ENCODE data around the gene GPR37.

The GPR37 gene

GRCh38 chr7:124764051-124764846 is 1.3 kb downstream of the GPR37 start:
- no peak overlapping the region for H3K4me3 ChIP-seq (ENCODE audit: control insufficient read depth, low read depth, low read length)
- TF ChIP-seq CTCF (conservative IDR thresholded peaks at IDR 0.05; ENCODE audit: control insufficient read depth, insufficient read depth, low read depth, low read length): no peak

GRCh38 chr7:124762611-124763143 is 2.9 kb downstream of the GPR37 start:
- no peak for DNase-seq (ENCODE audit: low read depth)
- no peak overlapping the region for H3K4me3 ChIP-seq (ENCODE audit: control insufficient read depth, low read depth, low read length)
- no peak for TF ChIP-seq CTCF (conservative IDR thresholded peaks at IDR 0.05; ENCODE audit: control insufficient read depth, insufficient read depth, low read depth, low read length)

More at GRCh38 chr7:124764051-124764846, 1.3 kb downstream of the GPR37 start:
- DNase-seq (ENCODE audit: low read depth): no peak

- no peak overlapping the region for H3K4me3 ChIP-seq (ENCODE audit: control insufficient read depth, low read depth, low read length)
- TF ChIP-seq CTCF (conservative IDR thresholded peaks at IDR 0.05; ENCODE audit: control insufficient read depth, insufficient read depth, low read depth, low read length): no peak
- no peak for DNase-seq (ENCODE audit: low read depth)
Measured at GRCh38 chr7:124761164-124761715, 4.4 kb downstream of the GPR37 start.

- no peak for TF ChIP-seq CTCF (conservative IDR thresholded peaks at IDR 0.05; ENCODE audit: control insufficient read depth, insufficient read depth, low read depth, low read length)
Measured at GRCh38 chr7:124758327-124758726, 7.3 kb downstream of the GPR37 start.

GRCh38 chr7:124754576-124755268 is 10.9 kb downstream of the GPR37 start:
- no peak for DNase-seq (ENCODE audit: low read depth)
- H3K4me3 ChIP-seq (ENCODE audit: control insufficient read depth, low read depth, low read length): no peak overlapping the region
- no peak for TF ChIP-seq CTCF (conservative IDR thresholded peaks at IDR 0.05; ENCODE audit: control insufficient read depth, insufficient read depth, low read depth, low read length)

More at GRCh38 chr7:124758327-124758726, 7.3 kb downstream of the GPR37 start:
- DNase-seq (ENCODE audit: low read depth): no peak
- H3K4me3 ChIP-seq (ENCODE audit: control insufficient read depth, low read depth, low read length): no peak overlapping the region

- H3K4me3 ChIP-seq (ENCODE audit: control insufficient read depth, low read depth, low read length): no peak overlapping the region
- DNase-seq (ENCODE audit: low read depth): no peak
- TF ChIP-seq CTCF (conservative IDR thresholded peaks at IDR 0.05; ENCODE audit: control insufficient read depth, insufficient read depth, low read depth, low read length): no peak
Measured at GRCh38 chr7:124752310-124752709, 13.3 kb downstream of the GPR37 start.

Measured in fibroblast of mammary gland (primary cell).